DOHH2 (cell line): ENCODE measurements around the gene THSD7A.
A peak's percentile ranks its signal among the peaks of the same experiment; 100 is the strongest.

Source experiments
- H3F3A ChIP-seq: fragments of 200-600 bp; sonication (generic), shearing (Covaris generic); 2 replicates; pipeline ENCODE4 v1.6.0; 2016; ENCODE audit warnings: antibody characterized with exemption, mild to moderate bottlenecking; ENCODE audit not compliant: control insufficient read depth, insufficient read depth
- H3K27ac ChIP-seq: fragments of 200-600 bp; sonication (generic); 2 replicates; pipeline ENCODE4 v1.5.1; 2014; ENCODE audit warnings: low read depth, mild to moderate bottlenecking, low read length, moderate library complexity
- H3K27me3 ChIP-seq: fragments of 200-600 bp; sonication (generic); 2 replicates; pipeline ENCODE4 v1.6.1; 2014; ENCODE audit warnings: mild to moderate bottlenecking, low read length, mixed read lengths; ENCODE audit not compliant: control insufficient read depth
- H3K36me3 ChIP-seq: fragments of 200-600 bp; sonication (generic); 2 replicates; pipeline ENCODE4 v1.6.1; 2014; ENCODE audit warnings: mild to moderate bottlenecking, low read length, moderate library complexity, mixed read lengths; ENCODE audit not compliant: control insufficient read depth
- H3K4me1 ChIP-seq: fragments of 200-600 bp; sonication (generic); 2 replicates; pipeline ENCODE4 v1.6.1; 2014; ENCODE audit warnings: mild to moderate bottlenecking, low read length, mixed read lengths; ENCODE audit not compliant: control insufficient read depth
- H3K4me2 ChIP-seq: fragments of 200-600 bp; sonication (generic); 2 replicates; pipeline ENCODE4 v1.6.0; 2014; ENCODE audit warnings: mild to moderate bottlenecking, low read length, moderate library complexity
- H3K4me3 ChIP-seq: fragments of 200-600 bp; sonication (generic); 2 replicates; pipeline ENCODE4 v1.5.1; 2014; ENCODE audit warnings: mild to moderate bottlenecking, low read length, mixed read lengths
- H3K79me2 ChIP-seq: fragments of 200-600 bp; sonication (generic); 2 replicates; pipeline ENCODE4 v1.6.1; 2014; ENCODE audit warnings: mild to moderate bottlenecking, low read length, mixed read lengths; ENCODE audit not compliant: control insufficient read depth
- H3K9me2 ChIP-seq: fragments of 200-600 bp; sonication (generic); replicated peaks from 2 replicates; pipeline ENCODE4 v1.6.1; 2014; ENCODE audit warnings: mild to moderate bottlenecking, low read length, mixed read lengths; ENCODE audit not compliant: control insufficient read depth
- H3K9me3 ChIP-seq: fragments of 200-600 bp; sonication (generic); 2 replicates; pipeline ENCODE4 v1.6.1; 2014; ENCODE audit warnings: antibody characterized with exemption, low read length, mixed read lengths; ENCODE audit not compliant: control insufficient read depth, insufficient read depth
- H4K20me1 ChIP-seq: fragments of 200-600 bp; sonication (generic); 2 replicates; pipeline ENCODE4 v1.6.0; 2014; ENCODE audit warnings: low read depth, mild to moderate bottlenecking, antibody characterized with exemption, low read length, moderate library complexity; ENCODE audit not compliant: control insufficient read depth, insufficient read depth
- EZH2phosphoT487 ChIP-seq: fragments of 200-600 bp; sonication (generic); IDR thresholded peaks from 2 replicates; pipeline ENCODE4 v1.6.1; 2017; ENCODE audit warnings: borderline replicate concordance, mild to moderate bottlenecking, antibody characterized with exemption, low read length, moderate library complexity, mixed read lengths
- TF ChIP-seq, protein P1 (sequence below): fragments of 200-600 bp; sonication (generic); IDR thresholded peaks from one replicate; pipeline ENCODE4 v1.5.1; 2014; ENCODE audit warnings: antibody characterized with exemption, mild to moderate bottlenecking, low read depth, low read length; ENCODE audit not compliant: poor library complexity, severe bottlenecking

The THSD7A gene

DNA sequence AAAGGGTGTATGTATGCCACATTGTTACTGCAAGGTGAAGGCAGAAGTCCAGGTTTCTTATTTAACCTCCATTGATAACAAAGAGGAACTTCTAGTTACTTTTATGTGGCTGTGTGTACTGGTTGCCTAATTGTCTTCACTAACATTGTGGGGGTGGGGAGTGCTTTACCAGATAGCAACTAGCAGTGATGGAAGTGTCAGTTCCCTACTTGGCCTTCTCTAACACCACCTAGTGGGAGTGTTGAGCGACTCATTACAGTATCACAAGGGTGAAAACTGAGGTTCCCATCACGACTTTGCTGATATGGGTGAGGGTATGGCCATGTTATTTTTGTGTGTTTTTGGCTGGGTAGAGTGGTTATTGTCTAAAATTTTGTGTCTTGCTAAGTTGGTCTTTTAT, 274.4 kb downstream of the THSD7A start:
- TF ChIP-seq, protein P1, sequence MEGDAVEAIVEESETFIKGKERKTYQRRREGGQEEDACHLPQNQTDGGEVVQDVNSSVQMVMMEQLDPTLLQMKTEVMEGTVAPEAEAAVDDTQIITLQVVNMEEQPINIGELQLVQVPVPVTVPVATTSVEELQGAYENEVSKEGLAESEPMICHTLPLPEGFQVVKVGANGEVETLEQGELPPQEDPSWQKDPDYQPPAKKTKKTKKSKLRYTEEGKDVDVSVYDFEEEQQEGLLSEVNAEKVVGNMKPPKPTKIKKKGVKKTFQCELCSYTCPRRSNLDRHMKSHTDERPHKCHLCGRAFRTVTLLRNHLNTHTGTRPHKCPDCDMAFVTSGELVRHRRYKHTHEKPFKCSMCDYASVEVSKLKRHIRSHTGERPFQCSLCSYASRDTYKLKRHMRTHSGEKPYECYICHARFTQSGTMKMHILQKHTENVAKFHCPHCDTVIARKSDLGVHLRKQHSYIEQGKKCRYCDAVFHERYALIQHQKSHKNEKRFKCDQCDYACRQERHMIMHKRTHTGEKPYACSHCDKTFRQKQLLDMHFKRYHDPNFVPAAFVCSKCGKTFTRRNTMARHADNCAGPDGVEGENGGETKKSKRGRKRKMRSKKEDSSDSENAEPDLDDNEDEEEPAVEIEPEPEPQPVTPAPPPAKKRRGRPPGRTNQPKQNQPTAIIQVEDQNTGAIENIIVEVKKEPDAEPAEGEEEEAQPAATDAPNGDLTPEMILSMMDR, result peak; percentile 45
- no peak for TF ChIP-seq EZH2phosphoT487
- Histone ChIP-seq H3K4me1 (no peaks in the 10 kb centered on the region), H3K4me2 (no peak overlapping the region)

DNA sequence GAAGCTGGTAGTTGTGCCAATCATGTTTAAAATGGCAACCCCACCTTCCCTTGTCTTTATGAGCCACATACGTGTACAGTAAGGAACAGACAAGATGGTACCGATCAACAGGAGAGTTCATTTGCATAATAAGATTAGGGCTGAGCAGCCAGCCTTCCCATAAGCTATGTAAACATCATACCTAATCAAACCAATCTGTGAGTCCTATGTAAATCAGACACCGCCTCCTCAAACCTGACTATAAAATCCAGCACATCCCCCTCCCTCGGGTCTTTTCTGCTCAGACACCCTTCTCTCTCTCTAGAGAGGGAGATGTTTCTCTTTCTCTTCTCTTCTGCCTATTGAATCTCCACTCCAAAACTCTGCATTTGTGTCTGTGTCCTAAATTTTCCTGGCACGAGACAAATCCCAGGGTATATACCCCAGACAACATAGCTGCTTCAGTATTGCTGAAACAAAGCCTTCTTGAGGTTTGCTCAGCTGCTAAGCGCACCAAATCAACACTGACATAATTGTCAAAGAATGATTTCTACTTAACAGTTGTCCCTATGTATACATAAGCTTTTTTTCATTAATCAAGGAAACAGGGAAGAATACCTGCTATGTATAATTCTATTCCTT, 279.2 kb downstream of the THSD7A start:
- TF ChIP-seq, protein P1, result no peak
- TF ChIP-seq EZH2phosphoT487, result no peak
- H3K36me3 ChIP-seq, result no peaks in the 10 kb centered on the region
- H3F3A ChIP-seq, result no peaks in the 10 kb centered on the region
- H3K4me2 ChIP-seq, result no peak overlapping the region
- H3K27me3 ChIP-seq, result no peaks in the 10 kb centered on the region
- H4K20me1 ChIP-seq, result no peaks in the 10 kb centered on the region
- H3K79me2 ChIP-seq, result no peaks in the 10 kb centered on the region
- no peak overlapping the region for H3K4me3 ChIP-seq
- no peaks in the 10 kb centered on the region for H3K9me2 ChIP-seq
- no peaks in the 10 kb centered on the region for H3K9me3 ChIP-seq
- H3K27ac ChIP-seq, result no peak overlapping the region
- no peaks in the 10 kb centered on the region for H3K4me1 ChIP-seq

More for the DNA sequence above, 274.4 kb downstream of the THSD7A start:
- no peaks in the 10 kb centered on the region for H3K9me2 ChIP-seq
- H3K79me2 ChIP-seq, result no peaks in the 10 kb centered on the region
- no peaks in the 10 kb centered on the region for H4K20me1 ChIP-seq
- no peaks in the 10 kb centered on the region for H3F3A ChIP-seq
- H3K36me3 ChIP-seq, result no peaks in the 10 kb centered on the region
- no peak overlapping the region for H3K27ac ChIP-seq
- H3K4me3 ChIP-seq, result no peak overlapping the region
- no peaks in the 10 kb centered on the region for H3K9me3 ChIP-seq
- H3K27me3 ChIP-seq, result no peaks in the 10 kb centered on the region

DNA sequence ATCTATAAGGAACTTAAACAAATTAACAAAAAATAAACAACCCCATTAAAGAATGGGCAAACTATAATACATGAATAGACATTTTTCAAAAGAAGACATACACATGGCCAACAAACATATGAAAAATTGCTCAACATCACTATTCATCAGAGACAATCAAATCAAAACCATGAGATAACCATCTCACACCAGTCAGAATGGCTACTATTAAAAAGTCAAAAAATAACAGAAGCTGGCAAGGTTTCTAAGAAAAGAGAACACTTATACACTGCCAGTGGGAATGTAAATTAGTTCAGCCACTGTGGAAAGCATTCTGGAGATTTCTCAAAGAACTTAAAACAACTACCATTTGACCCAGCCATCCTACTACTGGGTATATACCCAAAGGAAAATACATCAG, 280.5 kb downstream of the THSD7A start:
- Histone ChIP-seq H3K27me3 (no peaks in the 10 kb centered on the region), H3K27ac (no peak overlapping the region), H3F3A (no peaks in the 10 kb centered on the region), H4K20me1 (no peaks in the 10 kb centered on the region), H3K4me3 (no peak overlapping the region), H3K79me2 (no peaks in the 10 kb centered on the region), H3K9me2 (no peaks in the 10 kb centered on the region), H3K4me1 (no peaks in the 10 kb centered on the region), H3K36me3 (no peaks in the 10 kb centered on the region), H3K4me2 (no peak overlapping the region), H3K9me3 (no peaks in the 10 kb centered on the region)
- TF ChIP-seq, protein P1, result no peak
- no peak for TF ChIP-seq EZH2phosphoT487
